HEK293T (cell line): ENCODE data around the gene INPP5E.

Source experiments
- CTCF ChIA-PET: fragments of 350-600 bp; formaldehyde crosslinking; extraction: SDS; loops from one replicate; lab custom pipeline; 2021; ENCODE audit warnings: antibody characterized with exemption, inconsistent platforms; lab: Yijun Ruan, JAX
- POLR2A ChIA-PET: fragments of 350-600 bp; formaldehyde crosslinking; extraction: SDS; loops from one replicate; lab custom pipeline; 2020; ENCODE audit warnings: antibody characterized with exemption, inconsistent platforms; lab: Yijun Ruan, JAX
- DNase-seq: peaks from one replicate; pipeline ENCODE4 v3.0.0; 2012; ENCODE audit warnings: mixed read lengths; ENCODE audit errors: extremely low spot score
- ARNT ChIP-seq: fragments of 450-650 bp; IDR thresholded peaks from 2 replicates; pipeline ENCODE4 v1.6.1; 2017; ENCODE audit warnings: mild to moderate bottlenecking
- BHLHE40 ChIP-seq: fragments of 450-650 bp; IDR thresholded peaks from 2 replicates; pipeline ENCODE4 v1.6.1; 2016; ENCODE audit warnings: mild to moderate bottlenecking, moderate library complexity, borderline replicate concordance
- CTBP1 ChIP-seq: fragments of 450-650 bp; IDR thresholded peaks from 2 replicates; pipeline ENCODE4 v1.6.1; 2016; ENCODE audit warnings: borderline replicate concordance
- ELF4 ChIP-seq: fragments of 450-650 bp; IDR thresholded peaks from 2 replicates; pipeline ENCODE4 v1.6.1; 2017; ENCODE audit warnings: antibody characterized with exemption
- FOXA1 ChIP-seq: fragments of 450-650 bp; IDR thresholded peaks from 2 replicates; pipeline ENCODE4 v1.6.1; 2016; ENCODE audit warnings: mild to moderate bottlenecking
- FOXK2 ChIP-seq: fragments of 450-650 bp; IDR thresholded peaks from 2 replicates; pipeline ENCODE4 v1.6.1; 2016; ENCODE audit warnings: mild to moderate bottlenecking
- FOXM1 ChIP-seq: fragments of 450-650 bp; IDR thresholded peaks from 2 replicates; pipeline ENCODE4 v1.6.1; 2017; ENCODE audit warnings: mild to moderate bottlenecking, borderline replicate concordance
- HDGF ChIP-seq: fragments of 450-650 bp; IDR thresholded peaks from 2 replicates; pipeline ENCODE4 v1.6.1; 2017; ENCODE audit warnings: antibody characterized with exemption, borderline replicate concordance
- L3MBTL2 ChIP-seq: fragments of 450-650 bp; conservative IDR thresholded peaks from 2 replicates; pipeline ENCODE4 v1.6.1; 2016; ENCODE audit warnings: mild to moderate bottlenecking
- LEF1 ChIP-seq: fragments of 450-650 bp; IDR thresholded peaks from 2 replicates; pipeline ENCODE4 v1.6.1; 2017; ENCODE audit warnings: mild to moderate bottlenecking, borderline replicate concordance
- NFRKB ChIP-seq: fragments of 450-650 bp; IDR thresholded peaks from 2 replicates; pipeline ENCODE4 v1.6.1; 2016; ENCODE audit warnings: mild to moderate bottlenecking, moderate library complexity
- SP1 ChIP-seq: fragments of 450-650 bp; IDR thresholded peaks from 2 replicates; pipeline ENCODE4 v1.6.1; 2017
- SUZ12 ChIP-seq: fragments of 450-650 bp; IDR thresholded peaks from 2 replicates; pipeline ENCODE4 v1.6.1; 2016; ENCODE audit warnings: mild to moderate bottlenecking
- TARDBP ChIP-seq: fragments of 450-650 bp; IDR thresholded peaks from 2 replicates; pipeline ENCODE4 v1.6.1; 2016
- ZNF384 ChIP-seq: fragments of 450-650 bp; IDR thresholded peaks from 2 replicates; pipeline ENCODE4 v1.6.1; 2016
- TF ChIP-seq, protein P1 (sequence below): fragments of 450-650 bp; IDR thresholded peaks from 2 replicates; pipeline ENCODE4 v1.6.1; 2016

The INPP5E gene

DNA sequence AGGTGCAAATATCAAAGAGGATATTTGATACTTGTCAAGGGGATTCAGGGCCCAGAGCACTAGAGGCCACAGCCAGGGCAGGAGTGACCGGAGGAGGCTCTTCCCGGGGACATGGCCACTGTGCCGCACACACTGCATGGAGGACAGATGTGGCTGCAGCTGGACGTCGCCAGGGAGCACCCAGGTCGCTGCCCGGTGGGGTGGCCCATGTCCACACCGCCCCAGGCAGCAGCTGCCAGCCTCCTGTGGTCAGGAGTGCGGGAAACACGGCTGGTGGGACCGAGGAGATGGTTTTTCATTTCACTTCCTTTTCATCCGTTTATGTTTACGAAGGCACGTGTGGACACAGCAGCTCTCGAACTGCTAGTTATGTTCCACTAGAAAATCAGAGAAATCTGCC, 28.1 kb upstream of the INPP5E start:
- ChIA-PET CTCF (no interaction called here), POLR2A (no interaction called here)
- no peak for DNase-seq
- TF ChIP-seq SUZ12 (no peak), NFRKB (no peak), FOXM1 (no peak), SP1 (no peak), CTBP1 (no peak), FOXK2 (no peak), ELF4 (no peak), ARNT (no peak)
- TF ChIP-seq, protein P1, sequence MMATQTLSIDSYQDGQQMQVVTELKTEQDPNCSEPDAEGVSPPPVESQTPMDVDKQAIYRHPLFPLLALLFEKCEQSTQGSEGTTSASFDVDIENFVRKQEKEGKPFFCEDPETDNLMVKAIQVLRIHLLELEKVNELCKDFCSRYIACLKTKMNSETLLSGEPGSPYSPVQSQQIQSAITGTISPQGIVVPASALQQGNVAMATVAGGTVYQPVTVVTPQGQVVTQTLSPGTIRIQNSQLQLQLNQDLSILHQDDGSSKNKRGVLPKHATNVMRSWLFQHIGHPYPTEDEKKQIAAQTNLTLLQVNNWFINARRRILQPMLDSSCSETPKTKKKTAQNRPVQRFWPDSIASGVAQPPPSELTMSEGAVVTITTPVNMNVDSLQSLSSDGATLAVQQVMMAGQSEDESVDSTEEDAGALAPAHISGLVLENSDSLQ: no peak

GRCh38 chr9:136466155-136466541, 26.5 kb upstream of the INPP5E start:
- ChIA-PET POLR2A (no interaction called here), CTCF (no interaction called here)
- no peak for DNase-seq
- TF ChIP-seq SP1 (no peak), NFRKB (no peak), SUZ12 (no peak), TARDBP (no peak), FOXM1 (no peak), HDGF (no peak), ARNT (no peak), BHLHE40 (no peak), ELF4 (no peak), FOXA1 (no peak), L3MBTL2 (no peak), ZNF384 (no peak), LEF1 (no peak), FOXK2 (no peak), CTBP1 (no peak)
- TF ChIP-seq, protein P1: no peak

DNA sequence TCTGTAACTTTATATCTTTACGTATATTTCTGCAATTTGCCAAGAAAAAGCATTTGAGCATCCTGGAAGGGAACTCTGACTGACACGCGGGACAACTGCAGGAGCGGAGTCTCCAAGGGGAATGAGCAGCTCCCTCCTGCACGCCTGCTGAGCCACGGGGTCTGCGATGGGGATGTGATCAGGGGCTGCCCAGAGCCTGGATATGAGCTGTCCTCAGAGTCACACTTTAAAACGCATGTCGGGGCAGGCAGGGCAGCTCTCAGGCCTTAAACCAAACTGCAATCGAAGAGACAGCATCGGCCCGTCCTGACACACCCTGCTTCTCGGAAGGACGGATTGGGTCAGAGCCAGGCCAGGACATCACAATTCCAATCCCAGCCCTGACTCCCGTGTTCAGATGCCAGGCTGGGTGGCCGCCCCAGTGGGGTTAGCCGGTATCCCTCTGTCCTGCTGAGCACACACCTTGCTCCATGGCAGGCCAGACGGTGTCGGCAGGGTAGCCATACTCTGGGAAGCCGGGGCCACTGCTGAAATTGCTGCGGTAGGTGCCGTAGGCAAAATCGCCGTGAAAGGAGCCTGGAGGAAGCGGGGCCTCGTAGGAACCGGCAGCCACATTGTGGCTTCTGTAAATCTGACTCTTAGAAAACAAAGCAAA, 26.0 kb upstream of the INPP5E start:
- no peak for DNase-seq
- ChIA-PET POLR2A (no interaction called here), CTCF (no interaction called here)
- TF ChIP-seq BHLHE40 (no peak), LEF1 (no peak), FOXA1 (no peak), FOXK2 (no peak), CTBP1 (no peak), SUZ12 (no peak), TARDBP (no peak), SP1 (no peak)
- TF ChIP-seq, protein P1: no peak

DNA sequence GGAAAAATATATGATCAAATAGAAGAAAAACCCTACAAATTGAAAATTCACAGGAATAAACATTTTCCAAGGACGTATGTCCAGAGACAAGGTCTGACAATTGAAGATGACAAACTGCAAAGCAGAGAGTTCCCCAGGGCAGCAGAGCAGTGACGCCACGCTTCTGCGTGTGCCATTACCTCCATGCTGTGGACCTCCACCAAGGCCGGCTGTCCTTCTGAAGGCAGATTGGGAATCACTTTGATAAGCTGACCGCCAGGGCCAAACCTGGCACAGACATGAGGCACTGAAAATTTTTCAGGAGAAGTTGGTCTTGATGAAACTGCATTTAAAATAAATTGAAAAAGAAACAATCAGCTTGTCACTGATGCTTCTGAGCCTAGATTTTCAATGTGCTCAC, 24.6 kb upstream of the INPP5E start:
- TF ChIP-seq BHLHE40 (no peak), TARDBP (no peak), SP1 (no peak), LEF1 (no peak), FOXM1 (no peak), FOXA1 (no peak), FOXK2 (no peak), NFRKB (no peak), ZNF384 (no peak), CTBP1 (no peak), HDGF (no peak), SUZ12 (no peak), ELF4 (no peak), L3MBTL2 (no peak), ARNT (no peak)
- TF ChIP-seq, protein P1: no peak
- POLR2A ChIA-PET: no interaction called here
- no peak for DNase-seq
- CTCF ChIA-PET: no interaction called here

GRCh38 chr9:136463578-136463977, 23.9 kb upstream of the INPP5E start:
- DNase-seq: no peak
- ChIA-PET POLR2A (no interaction called here), CTCF (no interaction called here)
- TF ChIP-seq SP1: no peak
- no peak for TF ChIP-seq NFRKB
- TF ChIP-seq SUZ12: no peak
- no peak for TF ChIP-seq L3MBTL2

- no peak for DNase-seq
- POLR2A ChIA-PET: no interaction called here
- CTCF ChIA-PET: no interaction called here
- no peak for TF ChIP-seq FOXM1
- TF ChIP-seq NFRKB: no peak
- TF ChIP-seq ARNT: no peak
- TF ChIP-seq L3MBTL2: no peak
Measured at GRCh38 chr9:136462664-136463063, 23.0 kb upstream of the INPP5E start.
